C4-2B (cell line): ENCODE results near the gene ATOSA.

Experiments
- ZFX ChIP-seq: fragments of 450-650 bp; IDR thresholded peaks from 2 replicates; pipeline ENCODE4 v1.6.1; 2017
- TF ChIP-seq, protein P1 (sequence below): fragments of 450-650 bp; conservative IDR thresholded peaks from 2 replicates; pipeline ENCODE4 v1.5.1; 2017; ENCODE audit warnings: mild to moderate bottlenecking

DNA sequence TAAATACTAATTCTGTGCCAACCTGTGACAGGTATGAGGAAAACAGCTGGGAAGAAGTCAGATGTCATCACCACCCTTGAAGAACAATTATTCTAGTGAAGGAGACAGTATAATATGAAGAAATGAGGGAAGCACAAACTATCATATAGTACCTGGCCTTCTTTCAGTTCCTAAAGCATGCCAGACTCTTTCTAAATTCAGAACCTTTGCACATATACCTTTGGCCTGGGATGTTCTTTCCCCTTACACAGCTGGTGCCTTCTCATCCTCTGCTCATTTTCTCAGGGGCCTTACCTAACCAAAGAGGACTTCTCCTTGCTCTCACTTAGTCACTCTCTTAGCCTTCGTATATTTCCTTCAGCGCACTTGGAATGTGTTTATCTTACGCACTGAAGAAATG, 19.0 kb downstream of the ATOSA start:
- TF ChIP-seq, protein P1, sequence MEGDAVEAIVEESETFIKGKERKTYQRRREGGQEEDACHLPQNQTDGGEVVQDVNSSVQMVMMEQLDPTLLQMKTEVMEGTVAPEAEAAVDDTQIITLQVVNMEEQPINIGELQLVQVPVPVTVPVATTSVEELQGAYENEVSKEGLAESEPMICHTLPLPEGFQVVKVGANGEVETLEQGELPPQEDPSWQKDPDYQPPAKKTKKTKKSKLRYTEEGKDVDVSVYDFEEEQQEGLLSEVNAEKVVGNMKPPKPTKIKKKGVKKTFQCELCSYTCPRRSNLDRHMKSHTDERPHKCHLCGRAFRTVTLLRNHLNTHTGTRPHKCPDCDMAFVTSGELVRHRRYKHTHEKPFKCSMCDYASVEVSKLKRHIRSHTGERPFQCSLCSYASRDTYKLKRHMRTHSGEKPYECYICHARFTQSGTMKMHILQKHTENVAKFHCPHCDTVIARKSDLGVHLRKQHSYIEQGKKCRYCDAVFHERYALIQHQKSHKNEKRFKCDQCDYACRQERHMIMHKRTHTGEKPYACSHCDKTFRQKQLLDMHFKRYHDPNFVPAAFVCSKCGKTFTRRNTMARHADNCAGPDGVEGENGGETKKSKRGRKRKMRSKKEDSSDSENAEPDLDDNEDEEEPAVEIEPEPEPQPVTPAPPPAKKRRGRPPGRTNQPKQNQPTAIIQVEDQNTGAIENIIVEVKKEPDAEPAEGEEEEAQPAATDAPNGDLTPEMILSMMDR, result no peak
- TF ChIP-seq ZFX, result no peak
